RWPE1 (cell line): ENCODE results near the gene TBC1D14.
"Not testable (repeated sequence)": the region's sequence is repeated elsewhere in the genome, so short reads cannot be mapped to it uniquely, and the experiment has no call there.

Experiments used
- CTCF ChIA-PET: fragments of 350-600 bp; sonication (Branson Sonifier 250); formaldehyde crosslinking; extraction: SDS; loops from one replicate; lab custom pipeline; 2021; lab: Yijun Ruan, JAX
- POLR2A ChIA-PET: fragments of 400-600 bp; formaldehyde crosslinking; extraction: SDS; loops from one replicate; lab custom pipeline; 2020; ENCODE audit warnings: antibody characterized with exemption; ENCODE audit not compliant: low non-redundant PET; lab: Yijun Ruan, JAX
- DNase-seq: peaks from one replicate; pipeline ENCODE4 v3.0.0; 2012; ENCODE audit warnings: low spot score
- H3K27ac ChIP-seq: fragments of 450-650 bp; 2 replicates; pipeline ENCODE4 v1.5.1; 2017
- CTCF ChIP-seq: fragments of 450-650 bp; conservative IDR thresholded peaks from 2 replicates; pipeline ENCODE4 v1.5.1; 2017; ENCODE audit warnings: low read depth, mild to moderate bottlenecking

Gene TBC1D14

GRCh38 chr4:7075962-7076695 is 166.5 kb downstream of the TBC1D14 start:
- POLR2A ChIA-PET: no interaction called here
- no peak for TF ChIP-seq CTCF
- CTCF ChIA-PET: no interaction called here
- no peak overlapping the region for H3K27ac ChIP-seq
- DNase-seq: no peak

- POLR2A ChIA-PET: no interaction called here
- no peak for TF ChIP-seq CTCF
- no peak for DNase-seq
Measured at GRCh38 chr4:7076696-7077082, 167.1 kb downstream of the TBC1D14 start.

GRCh38 chr4:7077371-7077770 is 167.7 kb downstream of the TBC1D14 start:
- H3K27ac ChIP-seq: no peak overlapping the region
- no peak for DNase-seq
- POLR2A ChIA-PET: no interaction called here
- CTCF ChIA-PET: no interaction called here
- TF ChIP-seq CTCF: no peak

More at GRCh38 chr4:7076696-7077082, 167.1 kb downstream of the TBC1D14 start:
- CTCF ChIA-PET: no interaction called here
- no peak overlapping the region for H3K27ac ChIP-seq

- no peak overlapping the region for H3K27ac ChIP-seq
- TF ChIP-seq CTCF: no peak
- CTCF ChIA-PET: no interaction called here
- DNase-seq: no peak
- POLR2A ChIA-PET: no interaction called here
Measured at GRCh38 chr4:7078025-7078424, 168.4 kb downstream of the TBC1D14 start.

GRCh38 chr4:7079483-7079882 is 169.9 kb downstream of the TBC1D14 start:
- DNase-seq, POLR2A ChIA-PET, H3K27ac ChIP-seq: not testable (repeated sequence)
- CTCF ChIA-PET: interaction anchor here (0.6 kb wide), 1 partner anchor 487 kb away, joined by 3 read pairs; no protein-coding TSS in a partner anchor

GRCh38 chr4:7079909-7080308 is 170.3 kb downstream of the TBC1D14 start:
- DNase-seq, H3K27ac ChIP-seq, CTCF ChIA-PET, POLR2A ChIA-PET: not testable (repeated sequence)
